Measurements from ENCODE around the gene PLXNA3. TPM values are rescaled to one million over a fixed set of nuclear protein-coding genes. Genes with fewer than 3 reads are reported as not detected.

The PLXNA3 gene
- total RNA-seq, 1 donor from 2014 or later = 135 TPM

- Mint-ChIP-seq H3K9me3 (ENCODE audit: low read depth) (peaks cover 8% of the 10 kb centered on the region), H3K4me1 (ENCODE audit: low read depth) (peaks cover 16% of the 10 kb centered on the region), H3K27me3 (no peaks in the 10 kb centered on the region), H3K27ac (no peak overlapping the region), H3K36me3 (ENCODE audit: insufficient read depth) (peaks cover 9% of the 10 kb centered on the region), H3K4me3 (ENCODE audit: low read depth) (no peak overlapping the region)
- TF ChIP-seq, protein P1, sequence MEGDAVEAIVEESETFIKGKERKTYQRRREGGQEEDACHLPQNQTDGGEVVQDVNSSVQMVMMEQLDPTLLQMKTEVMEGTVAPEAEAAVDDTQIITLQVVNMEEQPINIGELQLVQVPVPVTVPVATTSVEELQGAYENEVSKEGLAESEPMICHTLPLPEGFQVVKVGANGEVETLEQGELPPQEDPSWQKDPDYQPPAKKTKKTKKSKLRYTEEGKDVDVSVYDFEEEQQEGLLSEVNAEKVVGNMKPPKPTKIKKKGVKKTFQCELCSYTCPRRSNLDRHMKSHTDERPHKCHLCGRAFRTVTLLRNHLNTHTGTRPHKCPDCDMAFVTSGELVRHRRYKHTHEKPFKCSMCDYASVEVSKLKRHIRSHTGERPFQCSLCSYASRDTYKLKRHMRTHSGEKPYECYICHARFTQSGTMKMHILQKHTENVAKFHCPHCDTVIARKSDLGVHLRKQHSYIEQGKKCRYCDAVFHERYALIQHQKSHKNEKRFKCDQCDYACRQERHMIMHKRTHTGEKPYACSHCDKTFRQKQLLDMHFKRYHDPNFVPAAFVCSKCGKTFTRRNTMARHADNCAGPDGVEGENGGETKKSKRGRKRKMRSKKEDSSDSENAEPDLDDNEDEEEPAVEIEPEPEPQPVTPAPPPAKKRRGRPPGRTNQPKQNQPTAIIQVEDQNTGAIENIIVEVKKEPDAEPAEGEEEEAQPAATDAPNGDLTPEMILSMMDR (IDR thresholded peaks at IDR 0.05; ENCODE audit: unreplicated experiment) = no peak
- no peak for DNase-seq (ENCODE audit: low spot score, unreplicated experiment)
These were observed 26.7 kb upstream of the PLXNA3 start for GRCh38 chrX:154431341-154431740.

DNA sequence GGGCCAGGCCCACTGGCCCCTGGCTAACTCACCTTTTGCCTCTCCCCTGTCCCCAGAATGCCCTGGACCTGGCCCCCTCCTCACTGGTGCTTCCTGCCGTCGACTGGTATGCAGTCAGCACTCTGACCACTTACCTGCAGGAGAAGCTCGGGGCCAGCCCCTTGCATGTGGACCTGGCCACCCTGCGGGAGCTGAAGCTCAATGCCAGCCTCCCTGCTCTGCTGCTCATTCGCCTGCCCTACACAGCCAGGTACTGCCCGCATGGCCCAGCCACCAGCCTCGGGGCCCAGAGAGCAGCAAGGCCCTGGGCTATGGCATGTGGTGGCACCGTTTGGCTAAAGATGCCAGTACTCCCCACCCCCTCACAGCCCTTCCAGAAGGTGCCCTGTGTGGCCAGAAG lies 25.9 kb upstream of the PLXNA3 start:
- Mint-ChIP-seq H3K9me3 (ENCODE audit: low read depth) (peaks cover 8% of the 10 kb centered on the region), H3K27ac (no peak overlapping the region), H3K4me1 (ENCODE audit: low read depth) (peaks cover 15% of the 10 kb centered on the region), H3K27me3 (no peaks in the 10 kb centered on the region), H3K4me3 (ENCODE audit: low read depth) (no peak overlapping the region), H3K36me3 (ENCODE audit: insufficient read depth) (peaks cover 9% of the 10 kb centered on the region)
- DNase-seq (ENCODE audit: low spot score, unreplicated experiment) = no peak
- TF ChIP-seq, protein P1 (IDR thresholded peaks at IDR 0.05; ENCODE audit: unreplicated experiment) = no peak

DNA sequence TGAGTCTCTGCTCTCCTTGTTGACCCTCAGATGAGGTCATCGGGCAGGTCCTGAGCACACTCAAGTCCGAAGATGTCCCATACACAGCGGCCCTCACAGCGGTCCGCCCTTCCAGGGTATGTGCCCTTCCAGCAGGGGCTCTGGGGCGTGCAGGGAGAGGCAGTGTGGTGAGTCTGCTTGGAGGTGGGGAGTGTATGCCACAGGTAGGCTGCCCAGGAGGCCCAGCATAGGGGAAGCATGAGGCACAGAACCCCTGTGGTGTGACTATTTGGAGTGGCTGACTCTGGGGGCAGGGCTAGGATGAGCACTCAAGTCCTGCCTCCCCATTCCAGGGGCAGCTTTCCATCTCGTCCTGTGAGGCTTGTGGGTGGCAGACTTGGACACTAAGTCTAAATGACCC lies 24.5 kb upstream of the PLXNA3 start:
- DNase-seq (ENCODE audit: low spot score, unreplicated experiment) = no peak
- Mint-ChIP-seq H3K4me3 (ENCODE audit: low read depth) (no peak overlapping the region), H3K9me3 (ENCODE audit: low read depth) (peaks cover 5% of the 10 kb centered on the region), H3K4me1 (ENCODE audit: low read depth) (peaks cover 19% of the 10 kb centered on the region), H3K36me3 (ENCODE audit: insufficient read depth) (peaks cover 9% of the 10 kb centered on the region), H3K27ac (no peak overlapping the region), H3K27me3 (no peaks in the 10 kb centered on the region)
- TF ChIP-seq, protein P1 (IDR thresholded peaks at IDR 0.05; ENCODE audit: unreplicated experiment) = no peak

DNA sequence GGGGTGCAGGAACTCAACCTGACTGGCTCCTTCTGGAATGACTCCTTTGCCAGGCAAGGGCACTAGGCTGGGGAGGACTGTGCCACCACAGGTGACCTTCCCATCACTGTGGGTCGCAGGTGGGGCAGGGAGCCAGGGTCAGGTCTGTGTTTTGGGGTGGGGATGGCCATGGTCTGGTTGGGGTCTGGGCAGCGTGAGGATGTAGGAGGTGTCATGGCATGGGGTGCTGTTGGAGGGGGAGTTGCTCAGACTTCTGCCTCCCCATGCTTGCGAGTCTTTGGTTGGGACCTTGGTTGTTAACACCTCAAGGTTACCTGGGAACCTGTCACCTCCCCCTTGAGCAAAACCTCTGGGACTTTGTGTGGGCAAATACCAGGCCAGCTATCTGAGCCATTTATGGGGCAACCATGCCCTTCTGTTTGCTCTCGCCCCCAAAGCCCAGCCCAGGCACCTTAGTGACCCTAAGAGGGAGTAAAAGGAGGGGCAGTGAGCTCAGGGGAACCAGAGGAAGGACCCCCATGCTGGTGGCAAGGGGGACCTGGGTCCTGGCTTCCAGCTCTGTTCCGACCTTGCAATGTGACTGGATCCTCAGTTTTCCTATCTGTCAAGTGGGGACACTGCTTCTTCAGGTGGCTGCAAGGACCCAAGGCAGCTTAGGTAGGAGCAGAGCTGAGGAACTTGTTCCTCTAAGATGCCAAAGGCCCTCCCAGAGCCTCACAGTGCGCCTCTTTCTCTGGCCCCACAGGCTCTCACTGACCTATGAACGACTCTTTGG lies 23.5 kb upstream of the PLXNA3 start:
- Mint-ChIP-seq H3K27ac (no peak overlapping the region), H3K36me3 (ENCODE audit: insufficient read depth) (peaks cover 7% of the 10 kb centered on the region), H3K27me3 (no peaks in the 10 kb centered on the region), H3K9me3 (ENCODE audit: low read depth) (peaks cover 5% of the 10 kb centered on the region), H3K4me3 (ENCODE audit: low read depth) (no peak overlapping the region), H3K4me1 (ENCODE audit: low read depth) (peaks cover 15% of the 10 kb centered on the region)
- DNase-seq (ENCODE audit: low spot score, unreplicated experiment) = no peak
- TF ChIP-seq, protein P1 (IDR thresholded peaks at IDR 0.05; ENCODE audit: unreplicated experiment) = no peak

DNA sequence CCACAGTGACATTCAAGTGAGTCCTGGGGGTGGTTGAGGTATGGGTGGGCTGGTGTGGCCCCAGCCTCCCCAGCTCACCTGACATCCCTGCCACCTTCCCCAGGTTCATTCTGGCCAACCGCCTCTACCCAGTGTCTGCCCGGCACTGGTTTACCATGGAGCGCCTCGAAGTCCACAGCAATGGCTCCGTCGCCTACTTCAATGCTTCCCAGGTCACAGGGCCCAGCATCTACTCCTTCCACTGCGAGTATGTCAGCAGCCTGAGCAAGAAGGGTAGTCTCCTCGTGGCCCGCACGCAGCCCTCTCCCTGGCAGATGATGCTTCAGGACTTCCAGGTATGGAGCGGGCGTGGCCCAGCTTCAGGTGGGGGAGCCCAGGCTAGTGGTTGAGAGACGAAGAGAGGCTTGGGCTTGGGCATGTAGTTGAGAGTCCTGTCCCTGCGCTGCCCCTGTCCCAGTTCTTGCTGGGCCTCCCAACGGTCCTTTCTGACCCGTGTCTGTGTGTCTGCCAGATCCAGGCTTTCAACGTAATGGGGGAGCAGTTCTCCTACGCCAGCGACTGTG lies 22.8 kb upstream of the PLXNA3 start:
- H3K4me3 Mint-ChIP-seq (ENCODE audit: low read depth) = no peak overlapping the region
- H3K27ac Mint-ChIP-seq = no peak overlapping the region
- H3K27me3 Mint-ChIP-seq = no peaks in the 10 kb centered on the region
- H3K4me1 Mint-ChIP-seq (ENCODE audit: low read depth) = peaks cover 12% of the 10 kb centered on the region
- DNase-seq (ENCODE audit: low spot score, unreplicated experiment) = no peak
- TF ChIP-seq, protein P1 (IDR thresholded peaks at IDR 0.05; ENCODE audit: unreplicated experiment) = no peak
- H3K9me3 Mint-ChIP-seq (ENCODE audit: low read depth) = peaks cover 5% of the 10 kb centered on the region
- H3K36me3 Mint-ChIP-seq (ENCODE audit: insufficient read depth) = peaks cover 7% of the 10 kb centered on the region
